CD4-positive, alpha-beta T cell treated with Interferon gamma for 1 hour (primary cell): ENCODE results near the gene SINHCAF.
A peak's percentile ranks its signal among the peaks of the same experiment; 100 is the strongest.
"Not testable (repeated sequence)": the region's sequence is repeated elsewhere in the genome, so short reads cannot be mapped to it uniquely, and the experiment has no call there.

ENCODE experiments used
- DNase-seq: peaks from one replicate; pipeline ENCODE4 v3.0.0-alpha.2; 2020

SINHCAF gene

DNA sequence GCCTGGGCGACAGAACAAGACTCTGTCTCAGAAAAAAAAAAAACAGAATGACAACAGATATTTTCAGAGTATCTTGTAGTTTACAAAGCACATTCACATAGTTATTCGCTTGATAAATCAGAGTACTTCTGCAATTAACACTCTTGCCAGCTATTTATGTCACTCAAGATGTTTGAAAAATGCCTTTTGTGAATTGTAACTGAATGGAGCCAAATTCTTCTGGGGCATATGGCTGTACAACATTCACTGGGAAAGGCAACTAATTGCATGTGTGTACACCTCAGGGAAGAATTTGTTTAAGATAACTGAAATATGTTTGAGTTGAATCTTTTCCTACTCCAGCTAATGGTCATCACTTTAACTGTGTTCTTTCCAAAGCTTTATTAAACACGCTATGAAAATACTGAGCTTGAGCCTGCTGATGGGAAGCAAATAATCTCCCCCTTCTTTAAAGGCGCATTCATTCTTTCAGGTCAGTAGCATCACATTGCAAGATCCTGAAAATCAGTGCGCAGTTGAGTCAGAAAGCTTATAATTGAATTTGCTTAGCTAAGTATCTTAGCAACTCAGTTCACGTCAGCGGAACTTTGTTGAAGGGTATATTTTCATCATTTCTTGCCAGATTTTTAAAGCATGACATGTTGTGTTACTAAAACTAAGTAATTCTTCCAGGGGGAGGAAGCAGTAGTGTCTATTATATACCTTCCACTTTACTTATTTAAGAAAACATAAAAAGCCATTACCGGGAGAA is 66.6 kb downstream of the SINHCAF start:
- no peak for DNase-seq

DNA sequence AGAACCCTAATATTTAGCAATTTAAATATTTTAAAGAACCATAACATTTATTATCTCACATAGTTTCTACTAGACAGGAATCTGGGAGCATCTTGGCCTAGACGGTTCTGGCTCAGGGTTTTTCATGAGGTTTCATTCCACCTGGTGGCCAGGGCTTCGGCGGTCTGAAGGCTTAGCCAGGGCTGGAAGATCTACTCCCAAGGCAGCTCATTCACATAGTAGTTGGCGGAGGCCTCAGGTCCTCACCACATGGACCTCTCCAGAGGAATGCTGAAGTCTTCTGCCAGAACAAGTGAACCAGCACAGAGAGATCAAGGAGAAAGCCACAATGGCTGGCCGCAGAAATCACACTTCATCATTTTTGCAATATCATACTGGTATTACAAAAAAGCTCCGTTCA is 68.2 kb downstream of the SINHCAF start:
- no peak for DNase-seq

DNA sequence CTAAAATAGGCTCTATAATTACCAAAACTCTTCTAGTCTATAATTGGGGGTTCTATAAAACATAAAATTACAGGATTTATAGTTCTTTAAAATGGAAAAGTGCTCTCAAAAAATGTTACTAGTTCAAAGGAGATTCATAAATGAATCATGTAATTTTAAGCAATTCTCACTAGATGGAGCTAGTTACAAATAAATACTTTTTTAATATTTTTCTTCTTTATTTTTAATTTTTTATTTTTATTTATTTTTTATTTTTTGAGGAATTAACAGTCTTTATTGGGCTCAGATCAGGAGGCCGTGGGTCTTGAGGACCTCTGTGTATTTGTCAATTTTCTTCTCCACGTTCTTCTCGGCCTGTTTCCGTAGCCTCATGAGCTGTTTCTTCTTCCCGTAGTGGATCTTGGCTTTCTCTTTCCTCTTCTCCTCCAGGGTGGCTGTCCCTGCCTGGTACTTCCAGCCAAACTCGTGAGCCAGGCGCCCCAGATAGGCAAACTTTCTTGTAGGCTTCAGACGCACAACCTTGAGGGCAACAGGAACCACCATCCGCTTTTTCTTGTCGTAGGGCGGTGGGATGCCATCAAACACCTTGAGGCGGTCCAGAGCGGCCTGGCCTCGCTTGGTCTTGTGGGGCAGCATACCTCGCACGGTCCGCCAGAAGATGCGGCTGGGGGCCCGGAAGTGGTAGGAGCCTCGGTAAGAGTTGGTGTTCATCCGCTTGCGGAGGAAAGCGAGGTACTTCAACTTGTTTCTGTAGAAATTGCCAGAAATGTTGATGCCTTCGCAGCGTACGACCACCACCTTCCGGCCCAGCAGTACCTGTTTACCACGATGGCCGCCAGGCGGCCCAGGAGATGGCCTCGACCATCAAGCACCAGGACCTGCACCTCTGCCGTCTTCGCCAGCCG is 74.0 kb downstream of the SINHCAF start:
- not testable (repeated sequence) for DNase-seq

DNA sequence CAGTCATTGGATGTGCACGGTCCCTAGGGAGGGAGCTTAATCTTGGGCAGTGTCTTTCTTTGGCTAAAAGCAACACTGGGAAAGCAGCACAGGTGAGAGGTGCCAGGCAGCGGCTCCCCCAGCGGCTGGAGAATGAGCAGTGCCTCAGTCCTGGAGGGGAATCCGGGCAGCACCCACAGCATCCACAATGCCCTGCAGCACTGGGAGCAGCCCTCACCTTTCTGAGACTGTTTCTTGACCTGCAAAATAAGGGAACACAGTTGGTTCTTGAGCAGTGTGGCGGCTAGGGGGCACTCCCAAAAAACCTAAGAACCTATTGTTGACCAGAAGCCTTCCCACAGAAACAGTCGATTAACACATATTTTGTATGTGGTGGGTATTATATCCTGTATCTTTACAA is 75.8 kb downstream of the SINHCAF start:
- no peak for DNase-seq

DNA sequence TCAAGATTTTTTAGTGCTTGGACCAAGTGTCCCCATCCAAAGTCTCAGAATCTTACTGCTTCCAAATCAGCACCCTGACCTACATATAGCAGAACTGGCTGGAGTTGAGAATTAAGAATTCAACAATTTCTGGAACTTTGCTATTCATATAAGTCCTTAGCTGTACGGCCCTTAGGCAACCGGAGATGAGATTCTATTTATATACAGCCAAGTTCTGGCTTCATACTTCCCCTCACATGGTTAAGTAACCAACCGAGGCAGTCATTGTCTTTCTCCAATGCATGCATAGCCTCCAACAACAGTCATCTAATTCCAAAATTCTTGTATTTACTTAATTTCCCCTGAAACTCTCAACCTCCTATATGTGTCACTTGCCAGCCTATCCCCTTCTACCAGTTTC is 76.6 kb downstream of the SINHCAF start:
- DNase-seq = no peak

DNA sequence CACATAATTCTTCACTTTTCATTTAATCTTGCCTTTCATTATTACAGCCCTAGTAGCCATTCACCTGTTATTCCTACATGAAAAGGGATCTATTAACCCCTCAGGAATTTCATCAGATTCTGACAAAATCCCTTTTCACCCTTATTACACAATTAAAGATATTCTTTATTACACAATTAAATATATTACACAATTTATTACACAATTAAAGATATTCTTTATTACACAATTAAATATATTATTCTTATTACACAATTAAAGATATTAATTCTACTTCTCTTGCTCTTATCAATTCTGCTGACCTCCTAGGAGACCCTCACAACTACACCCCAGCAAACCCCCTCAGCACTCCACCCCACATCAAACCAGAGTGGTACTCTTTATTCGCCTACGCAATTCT is 77.1 kb downstream of the SINHCAF start:
- DNase-seq = no peak

DNA sequence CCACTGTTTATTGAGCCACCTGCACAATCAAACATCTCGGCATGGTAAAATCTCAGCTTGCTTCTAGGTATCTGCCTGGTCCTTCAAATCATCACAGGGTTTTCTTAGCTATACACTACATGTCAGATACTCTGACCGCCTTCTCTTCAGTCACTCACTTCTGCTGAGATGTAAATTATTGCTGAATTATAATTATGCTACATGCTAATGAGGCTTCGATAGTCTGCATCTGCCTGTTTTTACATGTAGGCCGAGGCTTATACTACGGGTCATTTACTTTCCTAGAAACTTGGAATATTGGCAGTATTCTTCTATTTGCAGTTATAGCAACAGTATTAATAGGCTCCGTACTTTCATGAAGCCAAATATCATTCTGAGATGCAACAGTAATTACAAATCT is 77.6 kb downstream of the SINHCAF start:
- no peak for DNase-seq

DNA sequence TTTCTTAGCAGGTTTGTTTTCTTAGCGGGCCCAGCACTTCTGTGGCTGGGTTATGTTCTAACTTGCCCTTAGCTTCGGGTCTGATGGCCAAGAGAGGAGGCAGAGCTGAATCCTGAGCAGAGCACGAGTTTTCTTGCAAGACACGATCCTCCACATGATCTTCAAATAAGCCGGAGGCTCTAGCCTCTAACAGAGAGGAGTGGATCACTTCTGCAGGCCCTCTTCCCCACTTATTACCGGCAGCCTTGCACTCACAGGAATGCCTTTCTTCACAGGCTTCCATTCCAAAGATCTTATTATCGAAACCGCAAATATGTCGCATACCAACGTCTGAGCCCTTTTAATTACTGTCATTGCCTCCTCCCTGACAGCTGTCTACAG is 79.5 kb downstream of the SINHCAF start:
- DNase-seq = no peak

DNA sequence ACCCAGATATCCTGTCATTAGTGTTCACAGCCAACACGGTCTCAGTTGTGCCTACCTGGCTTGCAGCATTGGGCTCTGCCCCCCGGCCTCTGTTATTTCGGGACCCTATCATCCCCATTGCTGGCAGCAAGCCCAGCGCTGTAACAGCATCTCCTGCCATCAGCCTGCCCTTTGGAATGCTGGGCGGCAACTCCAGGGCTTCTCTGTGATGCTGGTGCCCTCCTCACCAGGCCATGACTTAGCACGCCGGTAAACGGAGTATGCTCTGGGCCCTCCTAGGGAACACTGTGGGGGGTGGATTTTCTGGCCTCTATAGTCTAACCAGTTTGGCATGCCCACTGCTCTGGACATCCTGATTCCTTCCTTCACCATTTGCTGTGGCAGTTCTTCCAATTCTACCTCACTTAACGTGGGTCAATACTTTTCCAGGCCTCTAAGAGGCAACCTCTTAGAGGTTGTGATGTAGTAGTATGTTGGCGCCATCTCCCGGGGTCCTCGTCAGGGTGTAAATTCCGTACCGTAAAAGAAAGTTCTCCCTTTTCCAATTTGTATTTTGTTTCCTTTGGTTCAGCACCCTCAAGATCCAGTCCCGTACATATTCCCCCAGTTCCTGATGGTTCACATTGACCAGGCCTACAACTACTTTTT is 80.0 kb downstream of the SINHCAF start:
- no peak for DNase-seq

DNA sequence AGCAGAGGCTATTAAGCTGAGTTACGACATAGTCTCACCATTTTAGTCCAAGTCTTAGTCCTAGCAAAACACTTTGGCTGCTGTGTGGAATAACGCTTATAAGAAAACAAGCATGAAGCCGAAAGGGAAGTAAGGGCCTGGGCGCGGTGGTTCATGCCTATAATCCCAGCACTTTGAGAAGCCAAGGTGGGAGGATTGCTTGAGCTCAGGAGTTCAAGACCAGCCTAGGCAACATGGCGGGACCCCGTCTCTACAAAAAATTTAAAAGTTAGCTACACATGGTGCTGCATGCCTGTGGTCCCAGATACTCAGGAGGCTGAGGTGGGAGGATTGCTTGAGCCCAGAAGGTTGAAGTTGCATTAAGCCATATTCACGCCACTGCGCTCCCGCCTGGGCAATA is 83.5 kb downstream of the SINHCAF start:
- not testable (repeated sequence) for DNase-seq

DNA sequence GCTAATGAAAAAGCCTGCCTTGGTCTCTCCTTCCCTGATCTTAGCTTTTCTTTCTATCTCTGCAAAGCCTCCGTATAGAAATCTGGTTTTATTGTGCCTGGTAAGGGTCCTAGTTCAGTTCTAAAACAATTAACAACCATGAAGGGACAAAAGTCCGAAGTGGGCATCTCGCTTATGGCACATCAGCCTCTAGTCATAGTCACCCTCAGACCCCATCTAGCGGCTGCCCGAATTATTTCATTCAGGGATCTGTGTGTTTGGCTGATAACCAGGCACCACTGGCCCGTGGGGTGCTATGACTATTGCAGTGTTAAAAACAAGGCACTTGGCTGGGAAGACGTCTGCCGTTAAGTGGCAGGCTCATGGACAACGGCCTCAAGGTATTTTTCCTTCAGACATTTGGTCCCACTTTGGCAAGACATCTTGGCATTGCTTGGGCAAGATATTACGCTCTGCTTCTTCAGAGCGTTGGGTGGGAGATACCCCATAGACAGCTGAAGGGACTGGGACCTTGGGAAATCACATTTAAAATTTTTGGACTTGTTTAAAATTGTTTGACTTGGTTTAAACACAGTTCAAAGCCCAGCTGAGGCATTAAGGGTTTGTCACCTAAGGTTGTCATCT is 87.1 kb downstream of the SINHCAF start:
- DNase-seq = peak; percentile 43

DNA sequence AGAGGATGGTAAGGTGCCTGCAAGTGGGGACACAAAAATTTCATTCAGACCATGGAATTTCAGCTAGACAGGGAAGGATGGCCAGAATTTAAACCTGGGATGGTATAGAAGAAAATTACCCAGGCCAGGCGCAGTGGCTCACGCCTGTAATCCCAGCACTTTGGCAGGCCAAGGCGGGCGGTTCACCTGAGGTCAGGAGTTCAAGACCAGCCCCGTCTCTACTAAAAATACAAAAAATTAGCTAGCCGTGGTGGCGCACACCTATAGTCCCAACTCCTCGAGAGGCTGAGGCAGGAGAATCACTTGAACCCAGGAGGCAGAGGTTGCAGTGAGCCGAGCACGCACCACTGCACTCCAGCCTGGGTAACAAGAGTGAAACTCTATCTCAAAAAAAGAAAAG is 87.6 kb downstream of the SINHCAF start:
- DNase-seq = not testable (repeated sequence)

DNA sequence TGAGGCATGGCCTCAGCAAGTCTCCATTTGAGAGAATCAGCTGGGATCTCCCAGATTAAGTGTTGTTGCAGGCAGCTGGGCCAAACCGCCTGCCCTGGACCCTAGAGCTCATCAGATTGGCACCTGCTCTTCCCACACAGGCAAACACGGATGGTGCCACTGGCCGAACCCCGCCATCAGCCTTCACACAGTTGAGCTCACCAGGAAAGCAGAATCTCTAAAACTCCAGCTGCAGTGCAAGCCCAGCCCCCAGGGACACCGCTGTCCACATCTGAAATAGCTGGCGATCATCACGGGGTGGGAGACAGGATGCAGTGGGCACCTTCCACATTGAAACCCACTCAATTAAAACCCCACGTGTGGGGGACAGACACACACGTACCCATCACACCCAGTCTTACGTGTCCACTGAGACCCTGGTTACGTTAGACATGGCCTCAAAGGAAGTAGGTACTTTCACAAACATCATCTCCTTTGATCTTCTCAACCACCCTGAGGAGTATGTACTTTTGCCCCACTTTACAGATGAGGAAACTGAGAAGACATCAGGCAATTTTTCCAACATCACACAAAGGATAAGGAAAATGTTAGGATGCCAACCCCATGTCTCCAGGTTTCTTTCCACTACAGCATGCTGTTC is 88.8 kb downstream of the SINHCAF start:
- DNase-seq = no peak

DNA sequence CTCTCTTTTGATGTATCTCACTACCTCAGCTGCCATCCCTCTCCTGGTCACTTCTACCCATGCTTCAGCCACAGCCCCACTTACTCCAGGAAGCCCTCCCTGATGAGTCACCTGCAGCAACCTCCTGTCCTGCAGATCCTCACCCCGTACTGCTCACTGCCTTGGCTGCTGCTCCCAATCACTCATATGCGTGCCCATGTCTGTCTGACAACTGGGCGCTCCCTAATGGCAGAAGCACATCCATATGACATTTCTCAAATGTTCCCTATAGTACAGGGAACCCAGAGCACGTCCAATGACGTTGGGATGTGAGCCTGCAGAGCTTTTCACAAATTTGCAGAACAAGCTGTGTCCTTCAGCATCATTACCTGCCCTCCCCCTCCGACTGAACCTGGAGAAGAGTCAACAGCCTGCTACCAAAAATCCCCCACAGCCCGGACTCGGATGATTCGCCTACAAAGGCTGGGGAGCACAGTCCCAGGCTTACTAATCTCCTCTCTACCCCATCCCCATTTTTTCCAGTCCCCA is 90.0 kb downstream of the SINHCAF start:
- DNase-seq = no peak

DNA sequence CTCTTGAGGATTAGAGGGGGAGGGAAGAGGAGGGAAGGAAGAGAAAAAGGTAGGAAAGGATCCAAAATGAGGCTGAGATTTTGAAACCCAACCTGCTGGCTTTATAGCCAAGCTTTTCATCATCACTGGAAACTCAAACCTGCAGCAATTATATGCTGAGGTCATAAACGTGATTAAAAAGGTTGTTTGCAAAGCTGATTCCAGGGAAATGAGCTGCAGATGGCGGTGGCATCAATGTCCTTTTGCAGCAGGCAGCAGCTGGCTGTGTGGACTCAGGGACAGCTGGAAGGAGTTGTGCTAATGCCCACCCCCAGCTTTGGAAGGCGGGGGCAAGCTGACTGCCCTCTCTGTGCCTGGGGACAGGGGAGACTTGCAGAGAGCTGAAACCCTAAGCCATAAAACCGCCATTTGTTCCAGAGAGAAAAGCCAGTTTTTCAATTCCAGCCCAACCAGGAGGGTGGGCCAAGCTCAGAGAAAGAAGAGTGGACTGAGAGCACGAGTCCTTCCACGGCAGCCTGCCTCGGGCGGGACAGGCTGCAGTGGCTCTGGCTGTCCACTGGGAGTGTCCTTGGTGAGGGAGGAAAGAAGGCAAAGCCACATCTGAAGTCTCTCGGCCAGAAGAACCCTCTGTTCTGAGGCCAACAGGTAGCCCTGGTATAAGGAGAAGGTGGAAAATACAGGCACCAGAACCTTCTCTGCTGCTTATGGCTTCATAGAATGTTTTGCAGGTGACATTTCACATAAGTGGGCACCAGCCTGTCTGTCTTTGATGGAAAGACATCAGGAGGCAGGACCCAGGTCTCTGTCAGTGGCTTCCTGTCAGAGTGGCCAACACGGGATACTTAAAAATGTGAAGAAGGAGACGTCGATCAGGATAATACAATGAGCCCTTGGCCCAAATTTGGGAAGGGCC is 90.7 kb downstream of the SINHCAF start:
- DNase-seq = no peak

DNA sequence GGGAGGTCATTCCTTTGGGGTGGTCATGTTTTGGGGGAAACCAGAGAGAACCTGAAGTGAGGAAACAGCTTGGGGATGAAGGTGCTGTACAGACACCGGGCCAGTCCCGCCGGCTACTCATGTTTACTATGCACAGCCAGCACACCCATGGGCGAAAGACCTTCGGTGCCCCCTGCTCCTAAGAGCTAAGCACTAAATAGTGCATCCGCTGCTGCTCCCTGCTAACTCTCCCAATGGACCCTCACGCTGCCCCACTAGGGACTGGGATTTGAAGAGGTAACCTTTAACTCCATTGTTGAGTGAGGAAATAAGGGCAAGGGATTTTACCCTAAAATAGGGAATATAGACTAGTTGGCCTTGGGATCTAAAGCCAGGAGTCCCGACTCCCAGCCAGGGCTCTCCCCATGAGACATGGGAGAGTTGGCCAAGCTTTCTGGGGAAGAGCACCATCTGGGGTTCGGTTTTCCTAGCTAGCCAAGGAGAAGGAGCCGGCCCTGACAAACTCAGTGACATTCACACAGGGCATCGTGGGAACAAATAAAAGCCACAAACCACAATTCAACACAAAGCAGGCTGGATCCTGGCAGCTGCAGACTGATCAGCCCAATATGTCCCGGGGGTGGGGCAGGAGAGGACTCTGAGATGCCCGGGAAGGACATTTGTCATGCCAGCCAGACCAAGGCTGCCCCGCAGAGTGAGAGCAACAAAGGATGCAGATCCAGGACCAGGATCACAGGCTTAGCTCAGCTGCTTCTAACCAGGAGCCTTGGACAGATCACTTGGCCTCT is 91.7 kb downstream of the SINHCAF start:
- DNase-seq = no peak

DNA sequence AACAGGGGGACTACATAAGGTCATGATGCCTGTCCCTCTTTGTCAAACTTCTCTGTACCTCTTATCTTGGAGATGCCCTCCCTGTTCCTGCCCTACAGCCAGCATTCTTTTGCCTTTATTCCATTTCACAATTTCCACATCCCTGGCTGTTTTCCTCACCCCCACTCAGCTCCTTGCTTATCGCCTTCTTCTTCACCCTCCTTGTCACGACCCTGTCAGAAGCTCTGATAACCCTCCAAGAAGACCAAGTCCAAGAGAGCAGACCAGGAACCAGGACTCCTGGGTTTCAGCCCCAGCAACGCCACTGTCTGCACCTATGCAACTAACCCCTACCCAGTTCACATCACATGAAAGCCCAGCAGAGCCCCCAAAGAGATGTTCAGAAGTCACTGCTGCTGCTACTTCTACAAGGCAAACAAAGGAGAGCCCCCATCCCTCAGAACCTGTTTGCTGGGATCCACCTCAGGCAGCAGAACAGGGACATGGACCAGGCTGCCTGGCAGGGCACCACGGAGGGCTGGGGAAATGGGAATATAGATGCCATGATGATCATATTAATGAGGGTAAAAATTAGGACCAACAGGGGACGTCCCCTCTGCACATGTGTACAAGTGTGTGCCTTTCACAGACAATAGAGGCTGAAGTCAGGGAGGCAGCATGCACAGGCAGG is 92.8 kb downstream of the SINHCAF start:
- no peak for DNase-seq

DNA sequence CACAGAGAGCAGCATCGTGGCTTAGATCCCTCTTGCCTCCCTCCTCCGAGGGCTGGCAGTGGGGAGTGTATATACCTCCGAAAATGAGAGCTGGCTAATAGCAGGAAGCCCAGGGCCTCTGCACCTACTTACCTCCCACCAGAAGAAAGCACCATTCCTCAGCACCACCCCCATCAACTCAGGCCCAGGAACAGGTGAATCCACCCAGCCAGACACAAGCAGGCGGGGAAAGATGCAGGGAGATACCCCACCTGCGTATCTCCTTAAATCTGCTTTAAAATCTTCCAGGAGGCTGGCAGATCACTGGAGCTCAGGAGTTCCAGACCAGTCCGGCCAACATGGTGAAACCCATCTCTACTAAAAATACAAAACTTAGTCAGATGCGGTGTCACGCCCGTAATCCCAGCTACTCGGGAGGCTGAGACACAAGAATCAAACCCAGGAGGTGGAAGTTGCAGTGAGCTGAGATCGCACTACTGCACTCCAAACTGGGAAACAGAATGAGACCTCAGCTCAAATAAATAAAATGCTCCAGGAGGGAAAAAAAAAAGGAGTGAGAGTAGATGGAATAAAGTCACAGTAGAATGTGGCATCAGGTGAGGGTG is 93.5 kb downstream of the SINHCAF start:
- no peak for DNase-seq

DNA sequence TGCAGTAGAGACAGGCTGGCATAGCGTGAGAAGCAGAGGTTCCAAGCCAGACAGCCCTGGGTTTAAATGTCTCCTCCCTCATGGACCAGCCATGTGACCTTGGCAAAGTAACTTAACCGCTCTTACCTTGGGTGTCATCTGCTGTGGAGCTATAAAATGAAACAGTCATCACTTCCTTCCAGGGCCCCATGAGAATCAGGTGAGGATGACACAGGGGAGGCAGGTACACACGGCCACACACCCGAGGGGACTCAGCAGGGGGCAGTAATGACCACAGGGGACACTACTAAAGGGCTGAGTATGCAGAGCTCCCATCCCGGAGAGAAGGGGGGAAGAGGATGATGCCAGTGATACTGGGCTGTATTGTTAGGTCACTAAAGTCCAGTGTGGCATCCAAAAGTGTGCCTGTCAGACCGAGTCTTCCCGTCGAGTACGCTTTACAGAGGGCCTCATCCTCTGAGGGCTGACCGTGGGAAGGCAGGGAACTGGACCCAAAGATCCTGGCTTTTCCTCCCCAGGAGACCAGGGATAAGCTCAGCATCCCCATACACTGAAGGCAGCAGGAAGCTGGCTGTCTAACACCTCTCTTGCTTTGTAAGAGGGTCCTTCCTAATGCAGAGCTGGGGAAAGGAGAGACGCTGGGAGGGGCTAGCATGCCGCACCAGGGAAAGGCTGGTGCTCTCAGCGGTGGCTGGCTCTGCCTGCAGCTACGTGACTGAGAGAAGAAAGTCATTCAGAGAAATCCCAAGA is 94.2 kb downstream of the SINHCAF start:
- no peak for DNase-seq
